Ureter (tissue), 1 donor: Measurements from ENCODE around the gene DDX10. TPM values are rescaled to one million over a fixed set of nuclear protein-coding genes. Genes with fewer than 3 reads are reported as not detected.
"Not testable (repeated sequence)": the region's sequence is repeated elsewhere in the genome, so short reads cannot be mapped to it uniquely, and the experiment has no call there.

Experiments used
- DNase-seq: peaks from one replicate; pipeline ENCODE4 v3.0.0-alpha.2; 2020; ENCODE audit warnings: low spot score
- total RNA-seq: library from RNA; stranded (reverse); gene quantifications from one replicate; pipeline ENCODE4 v1.2.4, GENCODE V29; 2023
- donor health status: DM: yes; HTN: yes; CAD: no.

The DDX10 gene
- total RNA-seq = 50.4 TPM

- peak; percentile 99 for DNase-seq
Observed at GRCh38 chr11:108664730-108665525, at the start of gene DDX10. DDX10 (plus strand) TSS chr11:108665069; CDS start chr11:108665154, 85 bp downstream.

- DNase-seq = no peak
Observed at GRCh38 chr11:108616549-108616948, 48.3 kb upstream of the DDX10 start.

- no peak for DNase-seq
Observed at GRCh38 chr11:108617055-108617454, 47.8 kb upstream of the DDX10 start.

- DNase-seq = no peak
Observed at GRCh38 chr11:108618529-108618928, 46.3 kb upstream of the DDX10 start.

- DNase-seq = no peak
Observed at GRCh38 chr11:108620958-108621772, 43.7 kb upstream of the DDX10 start.

- no peak for DNase-seq
Observed at GRCh38 chr11:108622341-108622740, 42.5 kb upstream of the DDX10 start.

GRCh38 chr11:108624196-108624925 is 40.5 kb upstream of the DDX10 start:
- DNase-seq = no peak

- DNase-seq = no peak
Observed at GRCh38 chr11:108628326-108628725, 36.5 kb upstream of the DDX10 start.

- no peak for DNase-seq
Observed at GRCh38 chr11:108628812-108629211, 36.1 kb upstream of the DDX10 start.

- no peak for DNase-seq
Observed at GRCh38 chr11:108629274-108629673, 35.6 kb upstream of the DDX10 start.

GRCh38 chr11:108632041-108632704 is 32.7 kb upstream of the DDX10 start:
- DNase-seq = no peak

- DNase-seq = no peak
Observed at GRCh38 chr11:108635106-108635505, 29.8 kb upstream of the DDX10 start.

GRCh38 chr11:108636222-108636621 is 28.6 kb upstream of the DDX10 start:
- no peak for DNase-seq

GRCh38 chr11:108639146-108639545 is 25.7 kb upstream of the DDX10 start:
- no peak for DNase-seq

GRCh38 chr11:108641752-108642151 is 23.1 kb upstream of the DDX10 start:
- not testable (repeated sequence) for DNase-seq

- DNase-seq = no peak
Observed at GRCh38 chr11:108643974-108644373, 20.9 kb upstream of the DDX10 start.

- DNase-seq = no peak
Observed at GRCh38 chr11:108645970-108646369, 18.9 kb upstream of the DDX10 start.

- DNase-seq = no peak
Observed at GRCh38 chr11:108647387-108647700, 17.5 kb upstream of the DDX10 start.

GRCh38 chr11:108647701-108648527 is 17.0 kb upstream of the DDX10 start:
- peak; percentile 76 for DNase-seq

GRCh38 chr11:108648528-108648885 is 16.4 kb upstream of the DDX10 start:
- DNase-seq = no peak

GRCh38 chr11:108654100-108654499 is 10.8 kb upstream of the DDX10 start:
- not testable (repeated sequence) for DNase-seq
